ENCODE results near the gene UNKL.

- TF ChIP-seq CTCF (IDR thresholded peaks at IDR 0.05 in 8 of 11, conservative IDR thresholded peaks at IDR 0.05 in 3 of 11) (no peak), POLR2AphosphoS5 (IDR thresholded peaks at IDR 0.05) (no peak)
Measured at GRCh38 chr16:1333854-1334700, 80.4 kb downstream of the UNKL start.
